Stomach (tissue), 9 donors: ENCODE results near the gene METTL25. TPM values are rescaled to one million over a fixed set of nuclear protein-coding genes. Genes with fewer than 3 reads are reported as not detected.

ENCODE experiments used
- DNase-seq, 2 donors: peaks; one replicate each; pipeline versions ENCODE4 v3.0.0 to v3.0.0-alpha.2; 2013 to 2019
- H3K27ac ChIP-seq, 5 donors: fragments of 200-600 bp in 4 of 5; sonication (generic) in 4 of 5; one replicate each; pipeline ENCODE4 v1.5.1; 2013 to 2019; ENCODE audit warnings: mild to moderate bottlenecking in 1 of 5, moderate library complexity in 1 of 5
- H3K27me3 ChIP-seq, 3 donors: fragments of 200-600 bp; sonication (generic); one replicate each; pipeline ENCODE4 v1.5.1; 2017 to 2019; ENCODE audit warnings: mixed run types in 1 of 3
- H3K36me3 ChIP-seq, 4 donors: fragments of 200-600 bp; sonication (generic); 1 replicate in 3 of 4; 2 replicates in 1 of 4; pipeline ENCODE4 v1.5.1; 2016 to 2019
- H3K4me1 ChIP-seq, 4 donors: fragments of 200-600 bp; sonication (generic); one replicate each; pipeline ENCODE4 v1.5.1; 2016 to 2019
- H3K4me3 ChIP-seq, 4 donors: fragments of 200-600 bp; sonication (generic) in 3 of 4; one replicate each; pipeline ENCODE4 v1.5.1; 2016 to 2019; ENCODE audit warnings: mild to moderate bottlenecking in 1 of 4
- H3K9me3 ChIP-seq, 4 donors: fragments of 200-600 bp; sonication (generic); one replicate each; pipeline ENCODE4 v1.5.1; 2016 to 2019
- EP300 ChIP-seq: sonication (generic); formaldehyde crosslinking; IDR thresholded peaks from one replicate; pipeline ENCODE4 v1.6.1; 2017; ENCODE audit warnings: antibody characterized with exemption
- POLR2A ChIP-seq, 4 donors: fragments of 450-650 bp; IDR thresholded peaks; one replicate each; pipeline ENCODE4 v1.6.1; 2016; ENCODE audit warnings: antibody characterized with exemption in 4 of 4, control low read depth in 2 of 4, mild to moderate bottlenecking in 1 of 4, moderate library complexity in 1 of 4
- POLR2AphosphoS5 ChIP-seq, 3 donors: sonication (generic); formaldehyde crosslinking; IDR thresholded peaks; one replicate each; pipeline ENCODE4 v1.6.1; 2016; ENCODE audit warnings: antibody characterized with exemption in 3 of 3
- WGBS, 5 donors: extraction: QIAGEN DNeasy Blood & Tissue Kit in 3 of 5; methylation state at CpG; one replicate each; pipeline versions ENCODE4 v1.1.5 to v1.1.7; 2013 to 2018; 5-methylcytosine and 5-hydroxymethylcytosine counted together
- intact Hi-C: fragments of 100-400 bp; cut with DNase I; formaldehyde crosslinking; loops from one replicate; pipeline ENCODE4 v1.15.1; 2023; ENCODE audit warnings: low total_unique reads
- polyA plus RNA-seq, 3 donors: library from polyadenylated mRNA; stranded (reverse); fragments of 200-250 nt; gene quantifications; one replicate each; pipeline ENCODE4 v1.2.3, GENCODE V29; 2013
- total RNA-seq, 5 donors: library from RNA; depleted of rRNA; stranded (reverse); fragments of >200 nt; gene quantifications; one replicate each; pipeline versions ENCODE4 v1.1.0 to v1.2.3, GENCODE V29; 2014 to 2016
- TF ChIP-seq, protein P1 (sequence below), 7 experiments: fragments of 450-650 bp in 4 of 7; fragments of 200-600 bp in 3 of 7; sonication (generic) in 3 of 7; IDR thresholded peaks; one replicate each; pipeline ENCODE4 v1.5.1; 2016 to 2019; ENCODE audit warnings: antibody characterized with exemption in 7 of 7, control low read depth in 2 of 7, mild to moderate bottlenecking in 1 of 7
- donor health status: healthy with polysubstance abuse.
- donor health status: Bipolar disorder and iron deficiency.
- donor health status: healthy.

Gene METTL25
- total and polyA plus RNA-seq, 8 donors = 3.5 to 26.4 (median 10.1) TPM

DNA sequence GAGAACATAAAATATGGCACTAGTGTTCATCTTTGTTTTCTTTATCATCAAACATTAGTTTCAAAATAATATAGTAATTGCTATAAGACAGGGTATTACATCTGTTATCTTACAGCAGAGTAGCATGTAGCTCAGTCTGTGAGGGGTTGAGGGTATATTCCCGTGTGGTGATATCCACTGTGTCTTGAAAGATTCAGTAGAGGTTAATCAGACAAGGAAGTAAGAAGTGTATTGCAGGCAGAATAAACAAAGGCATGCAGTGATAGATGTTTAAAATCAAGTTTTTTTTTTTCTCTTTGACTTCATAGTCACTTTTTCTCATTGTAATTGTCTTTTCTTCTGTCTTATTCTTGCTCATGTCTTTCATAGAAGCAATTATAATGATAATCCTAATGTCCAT is 48.3 kb downstream of the METTL25 start:
- intact Hi-C loops = no loop called here
- no peaks in the 10 kb centered on the region for H3K4me1 ChIP-seq
- TF ChIP-seq POLR2AphosphoS5 (IDR thresholded peaks at IDR 0.05) (no peak), POLR2A (IDR thresholded peaks at IDR 0.05) (no peak), EP300 (no peak)
- TF ChIP-seq, protein P1, sequence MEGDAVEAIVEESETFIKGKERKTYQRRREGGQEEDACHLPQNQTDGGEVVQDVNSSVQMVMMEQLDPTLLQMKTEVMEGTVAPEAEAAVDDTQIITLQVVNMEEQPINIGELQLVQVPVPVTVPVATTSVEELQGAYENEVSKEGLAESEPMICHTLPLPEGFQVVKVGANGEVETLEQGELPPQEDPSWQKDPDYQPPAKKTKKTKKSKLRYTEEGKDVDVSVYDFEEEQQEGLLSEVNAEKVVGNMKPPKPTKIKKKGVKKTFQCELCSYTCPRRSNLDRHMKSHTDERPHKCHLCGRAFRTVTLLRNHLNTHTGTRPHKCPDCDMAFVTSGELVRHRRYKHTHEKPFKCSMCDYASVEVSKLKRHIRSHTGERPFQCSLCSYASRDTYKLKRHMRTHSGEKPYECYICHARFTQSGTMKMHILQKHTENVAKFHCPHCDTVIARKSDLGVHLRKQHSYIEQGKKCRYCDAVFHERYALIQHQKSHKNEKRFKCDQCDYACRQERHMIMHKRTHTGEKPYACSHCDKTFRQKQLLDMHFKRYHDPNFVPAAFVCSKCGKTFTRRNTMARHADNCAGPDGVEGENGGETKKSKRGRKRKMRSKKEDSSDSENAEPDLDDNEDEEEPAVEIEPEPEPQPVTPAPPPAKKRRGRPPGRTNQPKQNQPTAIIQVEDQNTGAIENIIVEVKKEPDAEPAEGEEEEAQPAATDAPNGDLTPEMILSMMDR (IDR thresholded peaks at IDR 0.05) = no peak
- no peaks in the 10 kb centered on the region for H3K27me3 ChIP-seq
- H3K36me3 ChIP-seq = peaks cover 0 to 10% (median 6%) of the 10 kb centered on the region in 4 donors
- DNase-seq = no peak
- no peak overlapping the region for H3K27ac ChIP-seq
- no peak overlapping the region for H3K4me3 ChIP-seq
- 33 to 64% (median 41%) methylated on average over 1 of the region's 1 CpG for WGBS, 5 donors
- no peaks in the 10 kb centered on the region for H3K9me3 ChIP-seq

DNA sequence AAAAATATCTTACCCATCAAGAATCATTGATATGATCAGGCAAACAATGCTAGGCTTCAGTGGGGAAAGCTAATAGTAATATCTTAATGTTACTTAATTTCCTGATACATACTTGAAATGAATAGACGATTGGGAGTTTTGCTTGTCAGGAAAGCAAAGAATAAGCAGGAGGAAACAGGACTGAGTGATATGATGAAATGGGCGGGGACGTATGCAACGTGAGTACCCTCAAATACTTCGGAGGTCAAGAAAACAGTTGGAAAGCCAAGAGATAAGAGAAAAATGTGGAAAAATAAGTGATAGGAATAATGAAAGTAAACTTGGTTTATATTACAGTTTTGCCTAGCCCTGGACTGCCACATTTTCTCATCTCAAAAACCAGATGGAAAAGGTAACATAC is 49.2 kb downstream of the METTL25 start:
- TF ChIP-seq, protein P1 (IDR thresholded peaks at IDR 0.05) = no peak
- TF ChIP-seq EP300 = no peak
- TF ChIP-seq POLR2A (IDR thresholded peaks at IDR 0.05) = no peak
- no peak for TF ChIP-seq POLR2AphosphoS5 (IDR thresholded peaks at IDR 0.05)
- intact Hi-C loops = no loop called here
- H3K36me3 ChIP-seq = peaks cover 0 to 10% (median 6%) of the 10 kb centered on the region in 4 donors
- no peaks in the 10 kb centered on the region for H3K9me3 ChIP-seq
- DNase-seq = no peak
- peak overlapping the region in 1 of 5 donors; percentile 61 for H3K27ac ChIP-seq
- no peaks in the 10 kb centered on the region for H3K27me3 ChIP-seq
- 28 to 50% (median 49%) methylated on average over 5 of the region's 5 CpGs for WGBS, 5 donors
- H3K4me3 ChIP-seq = no peak overlapping the region
- no peaks in the 10 kb centered on the region for H3K4me1 ChIP-seq

DNA sequence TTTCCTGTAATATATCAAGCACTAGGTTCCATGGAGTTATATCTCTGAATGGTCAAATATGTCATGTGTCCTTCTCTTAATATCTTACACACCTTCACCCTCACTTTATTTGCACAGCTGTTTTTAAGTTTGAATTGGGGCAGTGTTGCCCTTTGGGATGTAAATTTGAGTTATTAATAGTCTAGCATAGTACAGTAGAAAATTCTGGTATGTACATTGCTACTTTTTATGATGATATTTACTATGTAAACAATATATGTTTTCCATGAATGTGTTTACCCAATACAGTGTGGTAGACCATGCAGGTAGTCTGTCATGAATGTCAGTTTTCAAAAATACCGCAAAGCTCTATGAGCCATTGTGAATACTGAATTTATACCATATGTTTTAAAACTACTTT is 50.5 kb downstream of the METTL25 start:
- H3K36me3 ChIP-seq = peaks cover 0 to 10% (median 6%) of the 10 kb centered on the region in 4 donors
- no peak overlapping the region for H3K4me3 ChIP-seq
- no peaks in the 10 kb centered on the region for H3K27me3 ChIP-seq
- H3K27ac ChIP-seq = no peak overlapping the region
- no peak for TF ChIP-seq POLR2A (IDR thresholded peaks at IDR 0.05)
- TF ChIP-seq, protein P1 (IDR thresholded peaks at IDR 0.05) = no peak
- no peak for TF ChIP-seq EP300
- no peak for TF ChIP-seq POLR2AphosphoS5 (IDR thresholded peaks at IDR 0.05)
- H3K4me1 ChIP-seq = no peaks in the 10 kb centered on the region
- intact Hi-C loops = no loop called here
- WGBS, 5 donors = 90 to 97% (median 93%) methylated on average over 1 of the region's 1 CpG
- H3K9me3 ChIP-seq = no peaks in the 10 kb centered on the region
- no peak for DNase-seq

DNA sequence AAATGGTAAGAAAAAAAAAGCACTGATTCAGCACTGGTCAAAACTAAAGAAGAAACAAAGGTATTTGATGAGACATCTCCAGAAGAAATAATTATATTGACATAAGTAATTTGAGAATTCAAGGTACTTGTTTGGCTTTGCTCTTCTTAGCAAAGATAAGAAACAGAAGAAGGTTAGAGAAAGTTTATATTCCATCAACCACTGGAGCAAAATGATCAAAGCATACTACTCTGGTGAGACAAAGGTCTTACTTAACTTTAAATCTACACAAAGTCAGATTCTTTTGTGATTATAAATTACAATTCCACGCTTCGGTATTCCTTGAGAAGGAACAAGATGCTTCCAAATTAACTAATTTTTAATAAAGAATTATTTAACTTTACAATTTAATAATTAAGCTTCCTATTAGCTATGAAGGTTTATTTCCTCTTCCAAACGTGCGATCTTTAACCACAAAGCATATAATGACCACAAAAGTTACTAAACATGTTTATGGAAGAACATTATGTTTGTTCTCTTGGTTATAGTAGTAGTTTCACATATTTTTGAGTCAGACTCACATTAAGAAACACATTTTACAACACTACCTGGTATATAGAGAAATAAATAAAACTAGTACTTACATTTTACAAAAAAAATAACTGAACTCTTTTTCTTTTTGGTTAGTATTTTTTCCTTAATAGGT is 53.4 kb downstream of the METTL25 start:
- Histone ChIP-seq H3K4me1 (no peaks in the 10 kb centered on the region), H3K4me3 (no peak overlapping the region), H3K36me3 (peaks cover 0 to 10% (median 4%) of the 10 kb centered on the region in 4 donors), H3K27me3 (no peaks in the 10 kb centered on the region), H3K27ac (no peak overlapping the region), H3K9me3 (no peaks in the 10 kb centered on the region)
- TF ChIP-seq EP300 (no peak), POLR2AphosphoS5 (IDR thresholded peaks at IDR 0.05) (no peak), POLR2A (IDR thresholded peaks at IDR 0.05) (no peak)
- TF ChIP-seq, protein P1 (IDR thresholded peaks at IDR 0.05) = no peak
- intact Hi-C loops = no loop called here
- 76 to 88% (median 85%) methylated on average over 4 of the region's 4 CpGs for WGBS, 5 donors
- DNase-seq = no peak
